Measurements from ENCODE around the gene SNRNP27. TPM values are rescaled to one million over a fixed set of nuclear protein-coding genes. Genes with fewer than 3 reads are reported as not detected.

Gene SNRNP27
- total and polyA plus RNA-seq, 9 of the 15 experiments (the other 6 are each of a cell fraction or from before 2014, with no cell fraction given), result 29.2 to 102 (median 65.7) TPM

- no peak for TF ChIP-seq MEF2D (tag; conservative IDR thresholded peaks at IDR 0.05; ENCODE audit: low read depth)
- no peak for TF ChIP-seq HMGN3 (IDR thresholded peaks at IDR 0.05; ENCODE audit: borderline replicate concordance, extremely low read depth, insufficient read length, low read depth, low read length)
- TF ChIP-seq ZNF778 (CRISPR knock-in tag; IDR thresholded peaks at IDR 0.05), result no peak
- TF ChIP-seq ZNF766 (CRISPR knock-in tag; conservative IDR thresholded peaks at IDR 0.05), result no peak
- no peak for TF ChIP-seq TCF7L2 (IDR thresholded peaks at IDR 0.05; ENCODE audit: low read depth, low read length)
- TF ChIP-seq THRAP3 (IDR thresholded peaks at IDR 0.05; ENCODE audit: borderline replicate concordance), result no peak
- no peak for TF ChIP-seq ZFPM2 (CRISPR knock-in tag; IDR thresholded peaks at IDR 0.05)
- no peak for TF ChIP-seq ZBTB5 (IDR thresholded peaks at IDR 0.05)
These were observed 18.3 kb downstream of the SNRNP27 start (continued) for GRCh38 chr2:69911985-69912563.
